ENCODE measurements around the gene ITPR1.

ITPR1 gene

GRCh38 chr3:4685673-4686345, 192.7 kb downstream of the ITPR1 start:
- H3K9me3 Mint-ChIP-seq (ENCODE audit: low read depth): peaks cover 3% of the 10 kb centered on the region
- no peaks in the 10 kb centered on the region for H3K27me3 Mint-ChIP-seq
- no peaks in the 10 kb centered on the region for H3K4me1 Mint-ChIP-seq (ENCODE audit: low read depth)
- no peak overlapping the region for H3K4me3 Mint-ChIP-seq
- H3K36me3 Mint-ChIP-seq: peaks cover 46% of the 10 kb centered on the region
- no peak overlapping the region for H3K27ac Mint-ChIP-seq

DNA sequence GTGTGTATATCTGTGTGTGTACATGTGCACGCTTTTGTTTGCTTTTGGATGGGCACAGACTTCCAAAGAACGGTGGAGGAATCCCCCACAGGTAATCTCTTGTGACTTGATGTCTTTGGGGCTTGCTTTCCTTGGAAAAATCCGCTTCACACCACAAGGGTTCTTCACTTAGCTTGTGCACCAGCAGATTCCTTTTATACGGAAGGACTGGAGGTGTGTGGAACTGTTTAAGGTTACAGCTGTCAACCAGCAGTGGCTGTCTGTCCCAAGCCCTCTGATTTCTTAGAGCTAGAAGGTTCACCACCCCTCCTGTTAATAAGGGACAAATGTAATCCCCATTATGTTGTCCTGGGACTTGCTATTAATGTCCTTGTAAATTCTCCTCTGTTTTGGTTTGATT, 193.5 kb downstream of the ITPR1 start:
- H3K4me1 Mint-ChIP-seq (ENCODE audit: low read depth): no peaks in the 10 kb centered on the region
- no peak overlapping the region for H3K27ac Mint-ChIP-seq
- H3K9me3 Mint-ChIP-seq (ENCODE audit: low read depth): peaks cover 3% of the 10 kb centered on the region
- H3K4me3 Mint-ChIP-seq: no peak overlapping the region
- no peaks in the 10 kb centered on the region for H3K27me3 Mint-ChIP-seq
- peaks cover 40% of the 10 kb centered on the region for H3K36me3 Mint-ChIP-seq

- no peaks in the 10 kb centered on the region for H3K4me1 Mint-ChIP-seq (ENCODE audit: low read depth)
- peaks cover 40% of the 10 kb centered on the region for H3K36me3 Mint-ChIP-seq
- H3K9me3 Mint-ChIP-seq (ENCODE audit: low read depth): peaks cover 3% of the 10 kb centered on the region
- no peaks in the 10 kb centered on the region for H3K27me3 Mint-ChIP-seq
- H3K27ac Mint-ChIP-seq: no peak overlapping the region
- H3K4me3 Mint-ChIP-seq: no peak overlapping the region
Measured at GRCh38 chr3:4687167-4687566, 194.0 kb downstream of the ITPR1 start.

DNA sequence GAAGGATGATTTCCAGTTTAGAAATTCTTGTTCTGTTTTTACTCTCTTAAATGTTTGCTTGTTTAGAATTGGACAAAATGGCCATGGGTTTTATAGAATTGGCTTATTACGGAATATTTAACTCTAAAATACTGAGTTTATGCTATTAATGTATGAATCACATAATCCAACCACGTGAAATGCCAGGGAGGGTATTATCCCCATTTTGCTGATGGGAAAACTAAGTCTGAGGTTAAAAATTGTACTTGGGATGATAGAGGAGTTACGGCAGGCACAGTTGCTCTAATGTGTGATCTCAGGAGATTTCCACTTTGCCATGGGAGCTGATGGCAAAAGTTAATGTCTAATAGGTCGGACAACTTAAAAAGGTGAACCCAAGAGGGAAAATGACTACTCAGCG, 194.4 kb downstream of the ITPR1 start:
- Mint-ChIP-seq H3K9me3 (ENCODE audit: low read depth) (peaks cover 3% of the 10 kb centered on the region), H3K4me1 (ENCODE audit: low read depth) (no peaks in the 10 kb centered on the region), H3K27ac (no peak overlapping the region), H3K4me3 (no peak overlapping the region), H3K27me3 (no peaks in the 10 kb centered on the region), H3K36me3 (peaks cover 43% of the 10 kb centered on the region)

DNA sequence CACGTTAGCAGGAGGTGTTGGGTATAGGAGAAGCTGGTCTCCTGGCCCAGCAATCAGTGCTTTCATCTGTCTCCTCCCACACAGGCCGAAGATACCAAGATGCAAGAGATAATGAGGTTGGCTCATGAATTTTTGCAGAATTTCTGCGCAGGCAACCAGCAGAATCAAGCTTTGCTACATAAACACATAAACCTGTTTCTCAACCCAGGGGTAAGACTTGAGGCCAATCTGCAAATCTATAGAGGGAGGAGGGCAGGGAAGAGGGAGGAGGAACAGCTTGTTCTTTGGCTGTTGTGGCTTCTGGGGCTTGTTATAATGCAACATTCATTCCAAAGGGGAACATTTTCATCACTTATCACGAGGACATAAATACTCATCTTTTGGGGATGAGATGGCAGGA, 195.3 kb downstream of the ITPR1 start:
- Mint-ChIP-seq H3K36me3 (peaks cover 43% of the 10 kb centered on the region), H3K4me3 (no peak overlapping the region), H3K9me3 (ENCODE audit: low read depth) (peaks cover 3% of the 10 kb centered on the region), H3K27ac (no peak overlapping the region), H3K4me1 (ENCODE audit: low read depth) (no peaks in the 10 kb centered on the region), H3K27me3 (no peaks in the 10 kb centered on the region)

DNA sequence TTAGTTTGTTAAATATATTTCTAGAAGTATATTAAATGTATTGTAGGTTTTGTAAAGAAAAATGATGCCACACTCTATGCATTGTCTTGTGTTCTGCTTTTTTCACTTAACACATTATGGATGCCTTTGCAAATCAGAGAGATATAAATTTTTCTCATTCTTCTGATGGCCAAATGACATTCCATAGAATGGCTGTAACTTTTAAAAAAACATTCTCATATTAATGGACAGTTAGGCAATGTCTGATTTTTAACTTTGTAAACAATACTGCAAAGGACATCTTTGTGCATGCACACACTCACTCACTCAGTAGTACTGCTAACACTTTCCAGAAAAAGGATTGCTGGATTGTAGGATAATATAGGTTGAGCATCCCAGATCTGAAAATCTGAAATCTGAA, 195.9 kb downstream of the ITPR1 start:
- peaks cover 43% of the 10 kb centered on the region for H3K36me3 Mint-ChIP-seq
- H3K4me1 Mint-ChIP-seq (ENCODE audit: low read depth): no peaks in the 10 kb centered on the region
- no peak overlapping the region for H3K4me3 Mint-ChIP-seq
- H3K9me3 Mint-ChIP-seq (ENCODE audit: low read depth): peaks cover 3% of the 10 kb centered on the region
- H3K27ac Mint-ChIP-seq: no peak overlapping the region
- H3K27me3 Mint-ChIP-seq: no peaks in the 10 kb centered on the region

DNA sequence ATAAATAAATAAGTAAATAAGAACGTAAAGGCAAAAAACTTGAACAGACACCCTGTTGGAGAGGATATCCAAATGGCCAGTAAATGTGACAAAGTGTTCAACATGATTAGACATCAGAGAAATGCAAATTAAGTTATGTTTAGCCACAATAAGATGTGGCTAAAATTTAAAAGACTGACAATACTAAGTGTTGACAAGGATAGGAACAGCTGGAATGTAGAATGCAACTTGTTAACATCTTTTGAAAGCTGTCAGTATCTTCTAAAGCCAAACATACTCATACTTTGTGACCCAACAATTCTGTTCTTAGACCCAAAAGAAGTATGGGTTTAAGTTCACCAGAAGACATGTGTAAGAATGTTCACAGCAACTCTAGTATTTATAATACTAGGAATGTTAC, 197.1 kb downstream of the ITPR1 start:
- Mint-ChIP-seq H3K27ac (no peak overlapping the region), H3K4me3 (no peak overlapping the region), H3K9me3 (ENCODE audit: low read depth) (peaks cover 3% of the 10 kb centered on the region), H3K36me3 (peaks cover 40% of the 10 kb centered on the region), H3K4me1 (ENCODE audit: low read depth) (no peaks in the 10 kb centered on the region), H3K27me3 (no peaks in the 10 kb centered on the region)

DNA sequence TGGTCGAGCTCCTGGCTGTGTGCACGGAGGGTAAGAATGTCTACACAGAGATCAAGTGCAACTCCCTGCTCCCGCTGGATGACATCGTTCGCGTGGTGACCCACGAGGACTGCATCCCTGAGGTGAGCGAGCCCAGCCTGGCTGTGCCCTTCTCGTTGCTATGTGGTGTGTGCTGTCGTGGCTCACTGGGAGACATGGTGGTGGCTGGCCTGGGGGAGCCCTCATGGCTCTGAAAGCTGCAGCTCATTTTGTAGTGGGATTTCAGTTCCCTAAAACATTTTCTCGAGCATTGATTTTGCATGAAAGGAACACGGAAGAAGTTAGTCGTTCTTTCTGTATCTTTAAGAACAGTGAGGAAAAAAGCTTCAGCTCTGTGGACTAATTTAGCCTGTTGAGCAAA, 200.5 kb downstream of the ITPR1 start:
- no peak overlapping the region for H3K27ac Mint-ChIP-seq
- no peak overlapping the region for H3K4me3 Mint-ChIP-seq
- H3K36me3 Mint-ChIP-seq: peaks cover 11% of the 10 kb centered on the region
- H3K4me1 Mint-ChIP-seq (ENCODE audit: low read depth): no peaks in the 10 kb centered on the region
- no peaks in the 10 kb centered on the region for H3K27me3 Mint-ChIP-seq
- peaks cover 3% of the 10 kb centered on the region for H3K9me3 Mint-ChIP-seq (ENCODE audit: low read depth)

DNA sequence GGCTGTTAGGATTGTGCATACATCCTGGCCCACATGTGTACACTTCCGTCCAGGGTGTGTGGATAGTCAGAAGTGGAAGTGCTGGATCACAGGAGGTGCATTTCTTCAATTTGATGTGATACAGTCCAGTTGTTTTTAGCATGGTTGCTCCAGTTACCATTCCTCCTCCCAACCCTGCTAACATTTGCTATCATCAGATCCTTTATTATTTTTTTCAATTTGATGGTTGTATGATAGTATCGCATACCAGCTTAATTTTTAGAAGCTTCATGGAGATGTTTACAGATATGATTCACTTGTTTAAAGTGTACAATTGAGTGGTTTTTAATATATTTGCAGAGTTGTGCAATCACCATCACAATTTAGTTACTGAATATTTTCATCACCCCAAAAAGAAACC, 202.7 kb downstream of the ITPR1 start:
- Mint-ChIP-seq H3K9me3 (ENCODE audit: low read depth) (no peaks in the 10 kb centered on the region), H3K27ac (no peak overlapping the region), H3K27me3 (no peaks in the 10 kb centered on the region), H3K4me3 (no peak overlapping the region), H3K36me3 (peaks cover 8% of the 10 kb centered on the region), H3K4me1 (ENCODE audit: low read depth) (no peaks in the 10 kb centered on the region)

DNA sequence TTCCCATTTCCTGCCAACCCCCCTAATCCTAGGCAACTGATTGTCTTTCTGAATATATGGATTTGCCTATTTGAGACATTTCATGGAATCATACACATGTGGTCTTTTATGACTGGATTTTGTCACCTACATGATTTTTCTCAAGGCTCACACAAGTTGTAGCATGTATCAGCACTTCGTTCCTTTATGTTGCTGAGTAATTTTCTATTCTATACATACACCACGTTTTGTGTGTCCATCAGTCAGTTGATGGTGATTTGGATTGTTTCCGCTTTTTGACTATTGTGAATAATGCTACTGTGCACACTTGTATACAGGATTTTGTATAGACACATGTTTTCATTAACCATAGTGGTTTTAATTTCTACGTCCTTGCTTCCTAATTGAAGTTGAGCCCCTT, 203.1 kb downstream of the ITPR1 start:
- Mint-ChIP-seq H3K9me3 (ENCODE audit: low read depth) (no peaks in the 10 kb centered on the region), H3K27me3 (no peaks in the 10 kb centered on the region), H3K27ac (no peak overlapping the region), H3K4me1 (ENCODE audit: low read depth) (no peaks in the 10 kb centered on the region), H3K36me3 (peaks cover 8% of the 10 kb centered on the region), H3K4me3 (no peak overlapping the region)

DNA sequence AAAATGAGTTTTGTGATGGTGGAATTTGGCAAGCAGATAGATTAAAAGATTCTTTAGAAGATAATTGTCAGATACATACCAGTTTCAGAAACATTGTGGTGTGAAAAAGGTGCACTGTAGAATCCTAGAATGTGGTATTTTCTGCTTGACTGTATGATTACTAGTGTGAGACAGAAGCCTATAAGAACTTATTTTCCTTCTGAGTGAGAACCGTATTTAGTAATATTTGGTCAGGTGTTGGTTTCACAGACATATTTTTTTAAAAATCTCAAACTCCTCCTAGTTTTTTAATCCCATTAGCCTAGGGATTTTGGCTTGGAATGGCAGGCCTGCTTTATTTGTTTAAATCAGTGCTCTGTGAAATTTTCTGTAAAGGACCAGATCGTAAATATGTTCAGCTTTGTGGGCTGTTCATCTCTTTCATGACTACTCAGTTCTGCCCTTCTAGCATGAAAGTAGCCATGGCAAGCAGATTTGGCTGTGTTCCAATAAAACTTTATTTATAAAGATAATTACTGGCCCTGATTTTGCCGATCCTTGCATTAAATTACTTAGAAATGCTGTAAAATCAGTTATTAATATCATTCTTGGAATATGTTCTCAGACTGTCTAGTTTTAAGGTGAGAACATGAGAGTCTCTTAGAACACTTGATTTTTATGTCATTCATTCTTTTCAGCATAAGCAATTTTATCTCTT, 205.1 kb downstream of the ITPR1 start:
- H3K36me3 Mint-ChIP-seq: peaks cover 5% of the 10 kb centered on the region
- H3K4me1 Mint-ChIP-seq (ENCODE audit: low read depth): no peaks in the 10 kb centered on the region
- H3K4me3 Mint-ChIP-seq: no peak overlapping the region
- H3K27ac Mint-ChIP-seq: no peak overlapping the region
- no peaks in the 10 kb centered on the region for H3K27me3 Mint-ChIP-seq
- no peaks in the 10 kb centered on the region for H3K9me3 Mint-ChIP-seq (ENCODE audit: low read depth)

GRCh38 chr3:4703054-4703480, 209.9 kb downstream of the ITPR1 start:
- no peaks in the 10 kb centered on the region for H3K4me1 Mint-ChIP-seq (ENCODE audit: low read depth)
- H3K9me3 Mint-ChIP-seq (ENCODE audit: low read depth): no peaks in the 10 kb centered on the region
- no peak overlapping the region for H3K4me3 Mint-ChIP-seq
- H3K36me3 Mint-ChIP-seq: peaks cover 30% of the 10 kb centered on the region
- no peak overlapping the region for H3K27ac Mint-ChIP-seq
- H3K27me3 Mint-ChIP-seq: no peaks in the 10 kb centered on the region

GRCh38 chr3:4704552-4704951, 211.4 kb downstream of the ITPR1 start:
- Mint-ChIP-seq H3K4me3 (no peak overlapping the region), H3K4me1 (ENCODE audit: low read depth) (no peaks in the 10 kb centered on the region), H3K9me3 (ENCODE audit: low read depth) (no peaks in the 10 kb centered on the region), H3K27me3 (no peaks in the 10 kb centered on the region), H3K27ac (no peak overlapping the region), H3K36me3 (peaks cover 30% of the 10 kb centered on the region)

- Mint-ChIP-seq H3K27me3 (no peaks in the 10 kb centered on the region), H3K4me3 (no peak overlapping the region), H3K27ac (peak overlapping the region; percentile 54), H3K4me1 (ENCODE audit: low read depth) (peaks cover 3% of the 10 kb centered on the region), H3K36me3 (peaks cover 35% of the 10 kb centered on the region), H3K9me3 (ENCODE audit: low read depth) (no peaks in the 10 kb centered on the region)
Measured at GRCh38 chr3:4707324-4707723, 214.2 kb downstream of the ITPR1 start.

DNA sequence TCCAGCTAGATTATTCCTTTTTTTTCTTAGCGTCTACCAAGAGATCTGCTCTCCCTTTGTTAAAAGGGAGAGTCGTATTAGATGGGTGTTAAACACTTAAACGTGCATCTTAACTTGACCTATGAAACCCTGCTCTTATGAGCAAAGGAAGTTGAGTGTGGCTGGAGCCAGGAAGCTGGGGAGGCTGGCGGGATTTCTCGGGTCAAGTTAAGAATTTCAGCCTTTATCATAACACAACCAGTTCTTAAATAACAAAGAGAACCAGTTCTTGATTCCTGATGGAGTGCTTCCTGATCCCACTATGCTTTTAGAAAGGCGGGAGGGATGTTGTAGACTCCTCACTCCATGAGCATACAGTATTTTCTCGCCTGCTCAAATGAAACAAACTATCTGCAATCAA, 215.1 kb downstream of the ITPR1 start:
- H3K4me3 Mint-ChIP-seq: no peak overlapping the region
- H3K4me1 Mint-ChIP-seq (ENCODE audit: low read depth): peaks cover 3% of the 10 kb centered on the region
- H3K9me3 Mint-ChIP-seq (ENCODE audit: low read depth): no peaks in the 10 kb centered on the region
- H3K36me3 Mint-ChIP-seq: peaks cover 36% of the 10 kb centered on the region
- no peak overlapping the region for H3K27ac Mint-ChIP-seq
- no peaks in the 10 kb centered on the region for H3K27me3 Mint-ChIP-seq

DNA sequence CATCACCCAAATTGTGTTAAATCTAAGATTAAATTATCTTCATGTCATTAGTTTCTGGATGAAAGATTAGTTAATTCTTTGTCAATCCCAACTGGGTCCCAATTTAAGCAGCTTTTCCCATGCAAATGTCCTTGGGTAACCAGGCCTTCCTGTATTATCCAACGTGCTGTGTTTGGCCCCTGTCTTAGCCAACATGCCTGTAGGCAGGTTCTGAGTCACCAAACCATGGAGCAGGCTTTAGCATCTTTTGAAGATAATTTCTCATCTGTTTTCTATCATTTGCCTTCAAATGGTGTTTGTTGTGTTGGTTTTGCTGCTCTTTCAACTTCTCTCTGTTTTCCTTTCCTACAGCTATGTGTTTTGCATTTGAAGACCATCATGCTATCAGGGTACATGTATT, 216.2 kb downstream of the ITPR1 start:
- H3K4me3 Mint-ChIP-seq: no peak overlapping the region
- peaks cover 30% of the 10 kb centered on the region for H3K36me3 Mint-ChIP-seq
- H3K27ac Mint-ChIP-seq: no peak overlapping the region

More for the DNA sequence above, 216.2 kb downstream of the ITPR1 start:
- Mint-ChIP-seq H3K27me3 (no peaks in the 10 kb centered on the region), H3K4me1 (ENCODE audit: low read depth) (peaks cover 3% of the 10 kb centered on the region), H3K9me3 (ENCODE audit: low read depth) (no peaks in the 10 kb centered on the region)
